PC-3 (cell line): ENCODE results near the gene SETD1B. TPM values are rescaled to one million over a fixed set of nuclear protein-coding genes. Genes with fewer than 3 reads are reported as not detected.

Experiments
- ATAC-seq: fragments of 200-7000 bp; cut with Tn5 transposase; 2 replicates; pipeline ENCODE4 v1.9.1; 2020; ENCODE audit warnings: mild to moderate bottlenecking, moderate library complexity
- BruUV-seq: library from RNA; stranded (reverse); fragments of 400-500 nt; replicated peaks from 2 replicates; lab custom pipeline; 2021; lab: Mats Ljungman, UMichigan
- CTCF ChIA-PET: fragments of 300-600 bp; sonication (Branson Sonifier 250); formaldehyde crosslinking; loops from one replicate; lab custom pipeline; 2022; ENCODE audit warnings: antibody characterized with exemption; lab: Charles Lee
- POLR2A ChIA-PET: fragments of 300-600 bp; sonication (Branson Sonifier 250); formaldehyde crosslinking; loops from one replicate; lab custom pipeline; 2022; ENCODE audit warnings: antibody characterized with exemption; ENCODE audit not compliant: unreplicated experiment; lab: Charles Lee
- DNase-seq: peaks from one replicate; pipeline ENCODE4 v3.0.0-alpha.2; 2015
- H2AFZ ChIP-seq: fragments of 300-600 bp; sonication (generic); 2 replicates; pipeline ENCODE4 v1.6.0; 2016; ENCODE audit warnings: antibody characterized with exemption, low read length
- H3F3A ChIP-seq: fragments of 300-600 bp; sonication (generic); one replicate; pipeline ENCODE4 v1.6.0; 2017; ENCODE audit warnings: antibody characterized with exemption, low read length, control low read depth, mild to moderate bottlenecking; ENCODE audit not compliant: unreplicated experiment
- H3K27ac ChIP-seq: fragments of 300-600 bp; sonication (generic); 2 replicates; pipeline ENCODE4 v1.5.1; 2016; ENCODE audit warnings: mild to moderate bottlenecking, low read length
- H3K27me3 ChIP-seq: fragments of 300-600 bp; sonication (generic); 2 replicates; pipeline ENCODE4 v1.6.1; 2016; ENCODE audit warnings: low read length, mixed read lengths
- H3K36me3 ChIP-seq: fragments of 300-600 bp; sonication (generic); 2 replicates; pipeline ENCODE4 v1.6.1; 2016; ENCODE audit warnings: low read depth, mixed run types, low read length, mixed read lengths
- H3K4me1 ChIP-seq: fragments of 300-600 bp; sonication (generic); 2 replicates; pipeline ENCODE4 v1.5.1; 2016; ENCODE audit warnings: low read length; ENCODE audit not compliant: insufficient read depth
- H3K4me2 ChIP-seq: fragments of 300-600 bp; sonication (generic); 2 replicates; pipeline ENCODE4 v1.6.0; 2016; ENCODE audit warnings: low read length
- H3K4me3 ChIP-seq: fragments of 300-600 bp; sonication (generic); 2 replicates; pipeline ENCODE4 v1.5.1; 2016; ENCODE audit warnings: mild to moderate bottlenecking, low read length, mixed read lengths
- H3K79me2 ChIP-seq: fragments of 300-600 bp; sonication (generic); 2 replicates; pipeline ENCODE4 v1.6.1; 2017; ENCODE audit warnings: low read length, mixed read lengths
- H3K9ac ChIP-seq: fragments of 300-600 bp; sonication (generic); 2 replicates; pipeline ENCODE4 v1.6.0; 2016; ENCODE audit warnings: mild to moderate bottlenecking, low read length
- H3K9me2 ChIP-seq: fragments of 300-600 bp; sonication (generic); replicated peaks from 2 replicates; pipeline ENCODE4 v1.6.1; 2016; ENCODE audit warnings: mixed run types, low read length, mixed read lengths
- H3K9me3 ChIP-seq: fragments of 300-600 bp; sonication (generic); 2 replicates; pipeline ENCODE4 v1.6.1; 2016; ENCODE audit warnings: low read length, mixed read lengths
- H4K20me1 ChIP-seq: fragments of 300-600 bp; sonication (generic); 2 replicates; pipeline ENCODE4 v1.6.1; 2016; ENCODE audit warnings: low read length, mixed read lengths
- EZH2 ChIP-seq: fragments of 300-600 bp; sonication (generic); IDR thresholded peaks from one replicate; pipeline ENCODE4 v1.6.1; 2017; ENCODE audit warnings: antibody characterized with exemption, mild to moderate bottlenecking, low read length; ENCODE audit not compliant: unreplicated experiment
- EZH2phosphoT487 ChIP-seq: fragments of 300-600 bp; sonication (generic); IDR thresholded peaks from 2 replicates; pipeline ENCODE4 v1.6.1; 2018; ENCODE audit warnings: mild to moderate bottlenecking, antibody characterized with exemption, low read length, borderline replicate concordance
- intact Hi-C: fragments of 100-400 bp; cut with micrococcal nuclease; formaldehyde crosslinking; loops from 2 replicates; pipeline ENCODE4 v1.9.0; 2023
- total RNA-seq: library from RNA; depleted of rRNA; stranded (reverse); fragments of >200 nt; gene quantifications from 2 replicates; pipeline ENCODE4 v1.2.3, GENCODE V29; 2014
- TF ChIP-seq, protein P1 (sequence below): fragments of 300-600 bp; sonication (generic); conservative IDR thresholded peaks from 2 replicates; pipeline ENCODE4 v1.5.1; 2017; ENCODE audit warnings: antibody characterized with exemption, low read depth, mild to moderate bottlenecking, low read length

The SETD1B gene
- total RNA-seq, 1 experiment from 2014 or later = 7.5 TPM

DNA sequence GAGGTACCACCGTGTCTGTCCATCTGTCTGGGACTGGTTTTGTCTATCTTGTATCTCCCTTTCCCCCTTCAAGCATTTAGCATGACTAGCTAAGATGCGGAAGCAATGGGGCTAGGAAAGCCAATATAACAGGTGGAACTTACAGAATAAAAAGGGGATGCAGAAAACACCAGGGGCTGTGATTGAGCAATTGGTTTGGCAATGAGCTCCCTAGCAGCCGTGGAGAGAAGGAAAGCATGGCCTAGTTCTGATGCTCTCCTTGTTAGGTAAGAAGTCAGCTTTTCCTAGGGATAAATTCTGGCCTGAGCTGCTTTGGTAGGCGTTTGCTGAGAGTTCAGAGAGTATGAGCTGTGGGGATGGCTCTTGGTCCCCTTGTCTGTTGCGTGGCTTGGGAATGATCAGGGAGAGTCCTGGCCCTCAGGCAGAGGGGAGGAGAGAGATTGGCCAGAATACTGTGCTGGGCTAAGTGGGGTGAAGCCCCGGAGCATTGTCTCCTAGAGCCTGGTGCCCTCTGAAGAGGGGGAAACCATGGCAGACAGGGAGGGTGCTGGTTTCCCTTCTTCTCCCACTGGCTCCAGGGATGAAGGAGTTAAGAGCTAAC lies 7.1 kb downstream of the SETD1B start:
- H3K9me3 ChIP-seq = no peaks in the 10 kb centered on the region
- H3K9ac ChIP-seq = no peak overlapping the region; the same call in 1 of the 2 replicates
- POLR2A ChIA-PET = interaction anchor here (0.6 to 1.4 kb wide), 3 partner anchors 9 to 17 kb away, joined by 3 to 24 read pairs (median 4); no protein-coding TSS in a partner anchor
- H4K20me1 ChIP-seq = peaks cover 25% of the 10 kb centered on the region
- H3K9me2 ChIP-seq = no peaks in the 10 kb centered on the region
- no TSS peak for BruUV-seq
- intact Hi-C loops = no loop called here
- H3K27ac ChIP-seq = no peak overlapping the region
- peaks cover 36% of the 10 kb centered on the region for H3K36me3 ChIP-seq
- no peaks in the 10 kb centered on the region for H3F3A ChIP-seq
- CTCF ChIA-PET = interaction anchor here (0.6 to 3.3 kb wide), 2 partner anchors 16 to 31 kb away, joined by 6 to 95 read pairs; partner anchors contain the start of gene RHOF
- H3K27me3 ChIP-seq = no peaks in the 10 kb centered on the region
- H3K4me2 ChIP-seq = peak overlapping the region; percentile 81
- DNase-seq = peak; percentile 13
- no peak for ATAC-seq
- peaks cover 91% of the 10 kb centered on the region for H3K79me2 ChIP-seq
- H3K4me3 ChIP-seq = peak overlapping the region; percentile 70
- TF ChIP-seq, protein P1, sequence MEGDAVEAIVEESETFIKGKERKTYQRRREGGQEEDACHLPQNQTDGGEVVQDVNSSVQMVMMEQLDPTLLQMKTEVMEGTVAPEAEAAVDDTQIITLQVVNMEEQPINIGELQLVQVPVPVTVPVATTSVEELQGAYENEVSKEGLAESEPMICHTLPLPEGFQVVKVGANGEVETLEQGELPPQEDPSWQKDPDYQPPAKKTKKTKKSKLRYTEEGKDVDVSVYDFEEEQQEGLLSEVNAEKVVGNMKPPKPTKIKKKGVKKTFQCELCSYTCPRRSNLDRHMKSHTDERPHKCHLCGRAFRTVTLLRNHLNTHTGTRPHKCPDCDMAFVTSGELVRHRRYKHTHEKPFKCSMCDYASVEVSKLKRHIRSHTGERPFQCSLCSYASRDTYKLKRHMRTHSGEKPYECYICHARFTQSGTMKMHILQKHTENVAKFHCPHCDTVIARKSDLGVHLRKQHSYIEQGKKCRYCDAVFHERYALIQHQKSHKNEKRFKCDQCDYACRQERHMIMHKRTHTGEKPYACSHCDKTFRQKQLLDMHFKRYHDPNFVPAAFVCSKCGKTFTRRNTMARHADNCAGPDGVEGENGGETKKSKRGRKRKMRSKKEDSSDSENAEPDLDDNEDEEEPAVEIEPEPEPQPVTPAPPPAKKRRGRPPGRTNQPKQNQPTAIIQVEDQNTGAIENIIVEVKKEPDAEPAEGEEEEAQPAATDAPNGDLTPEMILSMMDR = no peak
- TF ChIP-seq EZH2 (no peak), EZH2phosphoT487 (no peak)
- H3K4me1 ChIP-seq = peaks cover 35% of the 10 kb centered on the region
- no peak overlapping the region for H2AFZ ChIP-seq

DNA sequence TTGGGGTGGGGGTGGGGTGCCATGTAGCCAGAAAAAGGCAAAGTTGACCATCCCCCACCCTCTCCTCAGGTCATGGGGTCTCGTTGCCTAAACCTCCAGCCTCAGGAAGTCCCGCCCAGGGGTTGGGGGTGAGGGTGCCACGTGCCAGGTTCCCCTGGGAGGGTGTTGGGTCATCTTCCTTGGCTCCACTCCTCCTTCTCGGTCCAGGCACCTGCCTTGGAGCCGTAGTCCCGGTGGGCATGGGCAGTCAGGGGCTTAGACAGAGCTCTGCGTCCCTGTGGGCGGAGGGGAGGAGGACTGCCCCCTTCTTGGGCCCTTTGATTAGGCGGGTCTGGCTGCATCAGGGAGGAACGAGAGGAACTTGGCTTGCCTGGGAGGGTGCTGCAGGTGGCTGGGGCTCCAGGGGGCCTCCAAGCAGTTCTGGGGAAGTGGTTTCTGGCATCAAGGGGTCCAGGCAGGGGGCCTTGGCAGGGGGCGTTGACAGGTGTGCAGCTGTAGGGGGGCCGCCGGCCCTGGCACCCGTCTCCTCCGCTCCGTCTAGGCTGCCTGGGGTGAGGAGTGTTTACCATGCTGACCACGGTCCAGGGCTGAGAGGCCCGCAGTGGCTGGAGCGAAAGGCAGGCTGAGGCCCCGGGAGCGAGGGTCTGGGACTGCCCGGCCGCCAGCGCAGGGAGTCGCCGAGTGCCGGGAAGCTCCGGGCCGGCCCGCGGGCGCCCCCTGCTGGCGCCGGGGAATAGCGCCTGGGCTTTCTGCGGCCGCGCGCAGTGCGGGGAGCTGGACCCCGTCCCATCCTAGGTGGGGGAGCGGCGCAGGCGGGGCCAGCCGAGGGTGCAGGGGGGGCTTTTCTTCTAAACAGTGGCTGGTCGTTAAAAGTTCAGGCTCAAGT lies 7.9 kb downstream of the SETD1B start:
- peaks cover 34% of the 10 kb centered on the region for H3K4me1 ChIP-seq
- peak overlapping the region; percentile 17; the same call in 1 of the 2 replicates for H2AFZ ChIP-seq
- H3K27me3 ChIP-seq = no peaks in the 10 kb centered on the region
- peak overlapping the region; percentile 70 for H3K4me3 ChIP-seq
- ChIA-PET CTCF (interaction anchor here (0.5 to 3.3 kb wide), 9 partner anchors 9 to 1213 kb away, joined by 3 to 95 read pairs (median 5); partner anchors contain the start of gene RHOF), POLR2A (interaction anchor here (0.6 to 1.4 kb wide), 3 partner anchors 10 to 19 kb away, joined by 3 to 4 read pairs (median 4); no protein-coding TSS in a partner anchor)
- intact Hi-C loops = loop anchor here (1.0 to 2.0 kb wide), 3 partner anchors 17 to 77 kb away; partner anchors contain the start of gene PSMD9
- DNase-seq (peak; percentile 84), ATAC-seq (peak; percentile 79)
- H4K20me1 ChIP-seq = peaks cover 25% of the 10 kb centered on the region
- H3K27ac ChIP-seq = peak overlapping the region; percentile 19
- TSS peak; percentile 24 for BruUV-seq
- peak overlapping the region; percentile 81 for H3K4me2 ChIP-seq
- TF ChIP-seq EZH2phosphoT487 (no peak), EZH2 (no peak)
- TF ChIP-seq, protein P1 = peak; percentile 97
- H3K9ac ChIP-seq = peak overlapping the region; percentile 59
- peaks cover 44% of the 10 kb centered on the region for H3K36me3 ChIP-seq
- peaks cover 84% of the 10 kb centered on the region for H3K79me2 ChIP-seq
- no peaks in the 10 kb centered on the region for H3K9me2 ChIP-seq
- H3F3A ChIP-seq = no peaks in the 10 kb centered on the region
- no peaks in the 10 kb centered on the region for H3K9me3 ChIP-seq
